Esophagus squamous epithelium (tissue), 4 donors: ENCODE results near the gene FARP2.

Experiments
- POLR2A ChIP-seq, 4 donors: fragments of 450-650 bp; IDR thresholded peaks; one replicate each; pipeline ENCODE4 v1.6.1; 2017; ENCODE audit warnings: antibody characterized with exemption in 4 of 4, mild to moderate bottlenecking in 4 of 4, moderate library complexity in 3 of 4
- TF ChIP-seq, protein P1 (sequence below), 6 experiments: fragments of 450-650 bp in 4 of 6; fragments of 200-600 bp in 2 of 6; sonication (generic) in 2 of 6; IDR thresholded peaks; one replicate each; pipeline ENCODE4 v1.5.1; 2016 to 2019; ENCODE audit warnings: antibody characterized with exemption in 6 of 6, mild to moderate bottlenecking in 4 of 6, moderate library complexity in 4 of 6

DNA sequence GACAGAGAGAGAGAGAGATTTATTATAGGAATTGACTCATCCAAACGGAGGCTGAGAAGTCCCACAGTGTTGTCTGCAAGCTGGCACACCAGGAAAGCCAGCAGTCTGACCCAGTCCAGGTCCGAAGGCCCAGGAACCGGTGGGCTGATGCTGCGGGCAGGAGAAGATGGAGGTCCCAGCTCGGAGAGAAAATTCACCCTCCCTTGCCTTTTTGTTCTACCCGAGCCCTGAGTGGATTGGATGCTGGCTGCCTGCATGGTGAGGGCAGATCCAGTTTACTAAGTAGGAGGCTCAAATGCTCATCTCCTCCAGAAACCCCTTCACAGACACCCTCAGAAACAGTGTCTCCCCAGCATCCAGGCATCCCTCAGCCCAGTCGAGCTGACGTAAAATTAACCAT is 174.5 kb downstream of the FARP2 start:
- TF ChIP-seq, protein P1, sequence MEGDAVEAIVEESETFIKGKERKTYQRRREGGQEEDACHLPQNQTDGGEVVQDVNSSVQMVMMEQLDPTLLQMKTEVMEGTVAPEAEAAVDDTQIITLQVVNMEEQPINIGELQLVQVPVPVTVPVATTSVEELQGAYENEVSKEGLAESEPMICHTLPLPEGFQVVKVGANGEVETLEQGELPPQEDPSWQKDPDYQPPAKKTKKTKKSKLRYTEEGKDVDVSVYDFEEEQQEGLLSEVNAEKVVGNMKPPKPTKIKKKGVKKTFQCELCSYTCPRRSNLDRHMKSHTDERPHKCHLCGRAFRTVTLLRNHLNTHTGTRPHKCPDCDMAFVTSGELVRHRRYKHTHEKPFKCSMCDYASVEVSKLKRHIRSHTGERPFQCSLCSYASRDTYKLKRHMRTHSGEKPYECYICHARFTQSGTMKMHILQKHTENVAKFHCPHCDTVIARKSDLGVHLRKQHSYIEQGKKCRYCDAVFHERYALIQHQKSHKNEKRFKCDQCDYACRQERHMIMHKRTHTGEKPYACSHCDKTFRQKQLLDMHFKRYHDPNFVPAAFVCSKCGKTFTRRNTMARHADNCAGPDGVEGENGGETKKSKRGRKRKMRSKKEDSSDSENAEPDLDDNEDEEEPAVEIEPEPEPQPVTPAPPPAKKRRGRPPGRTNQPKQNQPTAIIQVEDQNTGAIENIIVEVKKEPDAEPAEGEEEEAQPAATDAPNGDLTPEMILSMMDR (IDR thresholded peaks at IDR 0.05), result no peak
- TF ChIP-seq POLR2A (IDR thresholded peaks at IDR 0.05), result no peak
